H9 (cell line): Measurements from ENCODE around the gene PVR. TPM values are rescaled to one million over a fixed set of nuclear protein-coding genes. Genes with fewer than 3 reads are reported as not detected.
"Not testable (repeated sequence)": the region's sequence is repeated elsewhere in the genome, so short reads cannot be mapped to it uniquely, and the experiment has no call there.

Experiments
- DNase-seq: peaks from one replicate; pipeline ENCODE4 v3.0.0-alpha.2; 2017
- H2AFZ ChIP-seq: one replicate; pipeline ENCODE4 v1.6.1; 2013; ENCODE audit warnings: mild to moderate bottlenecking, low read length, control low read depth, moderate library complexity
- H2AK5ac ChIP-seq: 2 replicates; pipeline ENCODE4 v1.6.1; 2013; ENCODE audit warnings: low read length, control low read depth, mixed read lengths; ENCODE audit not compliant: insufficient read length
- H2BK120ac ChIP-seq: one replicate; pipeline ENCODE4 v1.6.1; 2013; ENCODE audit warnings: low read depth, mild to moderate bottlenecking, low read length, control low read depth, inconsistent platforms; ENCODE audit not compliant: poor library complexity, severe bottlenecking
- H2BK12ac ChIP-seq: 2 replicates; pipeline ENCODE4 v1.6.1; 2013; ENCODE audit warnings: low read length, control low read depth, mixed read lengths, low read depth; ENCODE audit not compliant: insufficient read length
- H2BK15ac ChIP-seq: 2 replicates; pipeline ENCODE4 v1.6.1; 2013; ENCODE audit warnings: low read depth, low read length, control low read depth
- H2BK20ac ChIP-seq: one replicate; pipeline ENCODE4 v1.6.1; 2013; ENCODE audit warnings: low read depth, mild to moderate bottlenecking, low read length, control low read depth, inconsistent platforms; ENCODE audit not compliant: poor library complexity, severe bottlenecking
- H2BK5ac ChIP-seq: 2 replicates; pipeline ENCODE4 v1.6.1; 2013; ENCODE audit warnings: low read length, control low read depth, mixed read lengths; ENCODE audit not compliant: insufficient read length
- H3K14ac ChIP-seq: 2 replicates; pipeline ENCODE4 v1.6.1; 2013; ENCODE audit warnings: low read length, control low read depth; ENCODE audit not compliant: insufficient read depth
- H3K18ac ChIP-seq: 2 replicates; pipeline ENCODE4 v1.6.1; 2013; ENCODE audit warnings: low read depth, mild to moderate bottlenecking, mixed read lengths, low read length, control low read depth; ENCODE audit not compliant: insufficient read length
- H3K23ac ChIP-seq: 2 replicates; pipeline ENCODE4 v1.6.1; 2013; ENCODE audit warnings: low read length, control low read depth, mixed read lengths, low read depth; ENCODE audit not compliant: insufficient read length
- H3K23me2 ChIP-seq: 2 replicates; pipeline ENCODE4 v1.6.1; 2013; ENCODE audit warnings: low read depth, mild to moderate bottlenecking, mixed read lengths, low read length, control low read depth; ENCODE audit not compliant: insufficient read length, poor library complexity, severe bottlenecking
- H3K27ac ChIP-seq: 2 replicates; pipeline ENCODE4 v1.5.1; 2013; ENCODE audit warnings: low read length, control low read depth, mixed read lengths, low read depth; ENCODE audit not compliant: insufficient read length
- H3K27me3 ChIP-seq: 2 replicates; pipeline ENCODE4 v1.6.1; 2013; ENCODE audit warnings: low read length, control low read depth, inconsistent platforms; ENCODE audit not compliant: insufficient read depth
- H3K4ac ChIP-seq: 2 replicates; pipeline ENCODE4 v1.6.1; 2013; ENCODE audit warnings: low read depth, mild to moderate bottlenecking, control low read depth, inconsistent platforms, low read length, moderate library complexity
- H3K4me1 ChIP-seq: 2 replicates; pipeline ENCODE4 v1.6.1; 2013; ENCODE audit warnings: low read length, control low read depth, inconsistent platforms; ENCODE audit not compliant: insufficient read depth
- H3K4me2 ChIP-seq: 2 replicates; pipeline ENCODE4 v1.6.1; 2013; ENCODE audit warnings: low read length, control low read depth, mixed read lengths; ENCODE audit not compliant: insufficient read length, insufficient read depth
- H3K56ac ChIP-seq: 2 replicates; pipeline ENCODE4 v1.6.1; 2013; ENCODE audit warnings: low read depth, mild to moderate bottlenecking, mixed read lengths, low read length, control low read depth; ENCODE audit not compliant: insufficient read length
- H3K79me1 ChIP-seq: 2 replicates; pipeline ENCODE4 v1.6.1; 2013; ENCODE audit warnings: low read depth, mild to moderate bottlenecking, moderate library complexity, low read length, control low read depth, inconsistent platforms; ENCODE audit not compliant: insufficient read depth, poor library complexity, severe bottlenecking
- H3K79me2 ChIP-seq: 2 replicates; pipeline ENCODE4 v1.6.1; 2013; ENCODE audit warnings: low read length, control low read depth, inconsistent platforms; ENCODE audit not compliant: insufficient read depth
- H3K9ac ChIP-seq: 2 replicates; pipeline ENCODE4 v1.6.1; 2013; ENCODE audit warnings: low read length, control low read depth, mixed read lengths; ENCODE audit not compliant: insufficient read length; ENCODE audit errors: extremely low read depth
- H3K9me3 ChIP-seq: one replicate; pipeline ENCODE4 v1.6.1; 2013; ENCODE audit warnings: low read depth, low read length, inconsistent platforms; ENCODE audit not compliant: control insufficient read depth
- H3T11ph ChIP-seq: one replicate; pipeline ENCODE4 v1.6.1; 2013; ENCODE audit warnings: mild to moderate bottlenecking, low read length, control low read depth, inconsistent platforms
- H4K20me1 ChIP-seq: one replicate; pipeline ENCODE4 v1.6.1; 2013; ENCODE audit not compliant: control insufficient read depth, insufficient read length, insufficient read depth
- H4K5ac ChIP-seq: 2 replicates; pipeline ENCODE4 v1.6.1; 2013; ENCODE audit warnings: low read depth, mild to moderate bottlenecking, mixed read lengths, low read length, control low read depth; ENCODE audit not compliant: insufficient read length
- H4K8ac ChIP-seq: replicated peaks from 2 replicates; pipeline ENCODE4 v1.6.1; 2013; ENCODE audit warnings: low read length, control low read depth, mixed read lengths, low read depth; ENCODE audit not compliant: insufficient read length
- H4K91ac ChIP-seq: 2 replicates; pipeline ENCODE4 v1.6.1; 2013; ENCODE audit warnings: low read depth, mild to moderate bottlenecking, moderate library complexity, mixed read lengths, low read length, control low read depth; ENCODE audit not compliant: insufficient read length
- H3K27ac Mint-ChIP-seq, 3 experiments: 2 replicates in 2 of 3; 3 replicates in 1 of 3; pipeline ENCODE4 v1.8.0; 2020 to 2021; ENCODE audit warnings: mixed read lengths in 3 of 3, mild to moderate bottlenecking in 1 of 3, moderate library complexity in 1 of 3
- H3K27me3 Mint-ChIP-seq: 2 replicates; pipeline ENCODE4 v1.8.0; 2021; ENCODE audit warnings: low read depth, mild to moderate bottlenecking, moderate library complexity, mixed read lengths
- H3K36me3 Mint-ChIP-seq, 3 experiments: 2 replicates in 2 of 3; 3 replicates in 1 of 3; pipeline ENCODE4 v1.8.0; 2020 to 2021; ENCODE audit warnings: low read depth in 3 of 3, mixed read lengths in 3 of 3; ENCODE audit not compliant: insufficient read depth in 1 of 3
- H3K4me1 Mint-ChIP-seq, 2 experiments: 2 replicates each; pipeline ENCODE4 v1.8.0; 2020; ENCODE audit warnings: mixed read lengths in 2 of 2
- H3K4me3 Mint-ChIP-seq, 2 experiments: 2 replicates in 1 of 2; 3 replicates in 1 of 2; pipeline ENCODE4 v1.8.0; 2020 to 2021; ENCODE audit warnings: mild to moderate bottlenecking in 2 of 2, mixed read lengths in 2 of 2, moderate library complexity in 1 of 2
- H3K9me3 Mint-ChIP-seq, 2 experiments: 2 replicates in 1 of 2; 3 replicates in 1 of 2; pipeline ENCODE4 v1.8.0; 2020; ENCODE audit warnings: mild to moderate bottlenecking in 2 of 2, mixed read lengths in 2 of 2, moderate library complexity in 1 of 2
- CTCF ChIP-seq: fragments of 200-600 bp; sonication (generic); conservative IDR thresholded peaks from 3 replicates; pipeline ENCODE4 v1.8.0; 2021; ENCODE audit warnings: antibody characterized with exemption, mild to moderate bottlenecking
- WGBS: extraction: QIAGEN DNeasy Blood & Tissue Kit; methylation state at CpG from one replicate; pipeline ENCODE4 v1.1.7; 2013; ENCODE audit warnings: missing lambda C conversion rate, low lambda C conversion rate, mixed read lengths; ENCODE audit not compliant: insufficient read length; ENCODE audit errors: extremely low coverage; 5-methylcytosine and 5-hydroxymethylcytosine counted together
- total RNA-seq: library from RNA; stranded (reverse); gene quantifications from 2 replicates; pipeline ENCODE4 v1.2.1, GENCODE V29; 2021

PVR gene
- total RNA-seq, 1 experiment from 2014 or later, result 29.2 TPM

DNA sequence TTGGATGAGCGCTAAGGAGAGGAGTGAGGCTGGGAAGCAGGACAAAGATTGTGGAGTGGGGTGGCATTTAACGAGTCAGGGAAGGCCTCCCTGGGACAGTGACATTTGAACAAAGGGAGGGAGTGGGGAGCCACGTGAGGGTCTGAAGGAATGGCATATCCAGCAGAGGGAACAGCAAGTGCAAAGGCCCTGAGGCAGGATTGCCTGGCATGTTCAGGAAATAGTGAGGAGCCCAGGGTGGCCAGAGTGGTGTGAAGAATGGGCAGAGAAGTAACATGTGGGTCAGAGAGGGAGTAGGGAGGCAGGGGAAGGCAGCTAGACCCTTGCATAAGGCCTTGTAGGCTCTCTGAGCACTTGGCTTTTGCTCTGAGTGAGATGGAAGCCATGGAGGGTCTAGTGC lies 14.9 kb upstream of the PVR start:
- no peaks in the 10 kb centered on the region for H3K9me3 ChIP-seq
- no peak overlapping the region; the same call in 1 of the 2 replicates for H3K14ac ChIP-seq
- H3K4me1 Mint-ChIP-seq, result peaks cover 19 to 25% of the 10 kb centered on the region in 2 experiments
- no peak overlapping the region for H3K18ac ChIP-seq
- H3K27me3 ChIP-seq, result no peaks in the 10 kb centered on the region
- no peaks in the 10 kb centered on the region for H3K79me2 ChIP-seq
- no peak overlapping the region for H4K91ac ChIP-seq
- H3K36me3 Mint-ChIP-seq, result peaks cover 0 to 6% (median 0%) of the 10 kb centered on the region in 3 experiments; a peak in 2 of 7 replicates
- H2BK15ac ChIP-seq, result no peak overlapping the region
- no peak overlapping the region for H2AFZ ChIP-seq
- H3K79me1 ChIP-seq, result no peaks in the 10 kb centered on the region
- no CpG with 5 or more reads among the region's 3 CpGs for WGBS
- H4K8ac ChIP-seq, result no peak overlapping the region
- H3K23ac ChIP-seq, result no peak overlapping the region
- H2BK20ac ChIP-seq, result no peak overlapping the region
- no peak overlapping the region for H3K27ac ChIP-seq
- H3K27ac Mint-ChIP-seq, result no peak overlapping the region
- no peak overlapping the region for H2BK120ac ChIP-seq
- TF ChIP-seq CTCF, result no peak
- no peak overlapping the region for H2BK12ac ChIP-seq
- H3K27me3 Mint-ChIP-seq, result no peaks in the 10 kb centered on the region; the same call in 1 of the 2 replicates
- no peak for DNase-seq
- no peaks in the 10 kb centered on the region for H3K9me3 Mint-ChIP-seq
- no peak overlapping the region; a peak in 1 of 5 replicates for H3K4me3 Mint-ChIP-seq
- no peak overlapping the region for H2BK5ac ChIP-seq
- H4K5ac ChIP-seq, result no peak overlapping the region
- H3K56ac ChIP-seq, result no peak overlapping the region
- no peaks in the 10 kb centered on the region for H3K23me2 ChIP-seq
- H3K4me1 ChIP-seq, result no peaks in the 10 kb centered on the region; the same call in 1 of the 2 replicates
- no peak overlapping the region for H3K9ac ChIP-seq
- H3T11ph ChIP-seq, result no peak overlapping the region
- no peak overlapping the region for H3K4ac ChIP-seq
- H3K4me2 ChIP-seq, result no peak overlapping the region
- H2AK5ac ChIP-seq, result no peak overlapping the region
- H4K20me1 ChIP-seq, result no peaks in the 10 kb centered on the region

DNA sequence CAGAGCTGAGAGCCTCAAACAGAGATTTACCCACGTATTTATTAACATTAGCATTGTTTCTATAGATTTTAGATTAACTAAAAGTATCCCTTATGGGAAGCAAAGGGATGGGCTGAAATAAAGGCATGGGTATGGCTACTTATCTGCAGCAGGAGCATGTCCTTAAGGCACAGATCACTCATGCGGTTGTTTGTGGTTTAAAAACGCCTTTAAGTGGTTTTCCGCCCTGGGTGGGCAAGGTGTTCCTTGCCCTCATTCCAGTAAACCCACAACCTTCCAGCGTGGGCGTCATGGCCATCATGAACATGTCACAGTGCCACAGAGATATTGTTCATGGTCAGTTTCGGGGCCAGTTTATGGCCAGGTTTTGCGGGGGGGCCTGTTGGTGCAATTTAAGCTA lies 12.1 kb upstream of the PVR start:
- not testable (repeated sequence) for H3K9me3 Mint-ChIP-seq, H2BK12ac ChIP-seq, H3K14ac ChIP-seq, H3K79me2 ChIP-seq, H2BK120ac ChIP-seq, H3K23ac ChIP-seq, H3K4me2 ChIP-seq, H3K56ac ChIP-seq, H3K18ac ChIP-seq, H3K27ac ChIP-seq, H4K5ac ChIP-seq, H2AFZ ChIP-seq, H4K91ac ChIP-seq, H3K27me3 ChIP-seq, H3K79me1 ChIP-seq, H3K4me1 ChIP-seq, H3K9ac ChIP-seq, H3K4me3 Mint-ChIP-seq, H2AK5ac ChIP-seq, H3K27me3 Mint-ChIP-seq, H2BK5ac ChIP-seq, H3K4ac ChIP-seq, H3K9me3 ChIP-seq, H3K27ac Mint-ChIP-seq, H3T11ph ChIP-seq, H2BK20ac ChIP-seq, H3K23me2 ChIP-seq, H2BK15ac ChIP-seq, H4K20me1 ChIP-seq, DNase-seq, H4K8ac ChIP-seq
- peaks cover 41 to 42% of the 10 kb centered on the region in 2 experiments for H3K4me1 Mint-ChIP-seq
- no CpG with 5 or more reads among the region's 8 CpGs for WGBS
- H3K36me3 Mint-ChIP-seq, result peaks cover 0 to 12% (median 7%) of the 10 kb centered on the region in 3 experiments; a peak in 4 of 7 replicates
